Chondrocyte (in vitro differentiated cells): Measurements from ENCODE around the gene ZNF526. TPM values are rescaled to one million over a fixed set of nuclear protein-coding genes. Genes with fewer than 3 reads are reported as not detected.
A peak's percentile ranks its signal among the peaks of the same experiment; 100 is the strongest.

Source experiments
- DNase-seq: peaks from one replicate; pipeline ENCODE4 v3.0.0; 2021; ENCODE audit warnings: mixed read lengths, low spot score
- H3K27ac Mint-ChIP-seq: one replicate; pipeline ENCODE4 v1.8.0; 2021; ENCODE audit warnings: mild to moderate bottlenecking, moderate library complexity, mixed read lengths; ENCODE audit not compliant: unreplicated experiment
- H3K27me3 Mint-ChIP-seq: 2 replicates; pipeline ENCODE4 v1.8.0; 2021; ENCODE audit warnings: low read depth, mixed read lengths
- H3K36me3 Mint-ChIP-seq: 2 replicates; pipeline ENCODE4 v1.8.0; 2021; ENCODE audit warnings: low read depth, mixed read lengths
- H3K4me1 Mint-ChIP-seq: 2 replicates; pipeline ENCODE4 v1.8.0; 2021; ENCODE audit warnings: low read depth, mild to moderate bottlenecking, mixed read lengths
- H3K4me3 Mint-ChIP-seq: one replicate; pipeline ENCODE4 v1.8.0; 2021; ENCODE audit warnings: mild to moderate bottlenecking, moderate library complexity, mixed read lengths; ENCODE audit not compliant: unreplicated experiment
- H3K9me3 Mint-ChIP-seq: 2 replicates; pipeline ENCODE4 v1.8.0; 2021; ENCODE audit warnings: low read depth, mixed read lengths
- CTCF ChIP-seq: fragments of 200-600 bp; sonication (generic); IDR thresholded peaks from 2 replicates; pipeline ENCODE4 v1.5.0; 2021; ENCODE audit warnings: antibody characterized with exemption, mild to moderate bottlenecking, moderate library complexity
- total RNA-seq: library from RNA; stranded (reverse); gene quantifications from 3 replicates; pipeline ENCODE4 v1.2.1, GENCODE V29; 2021

The ZNF526 gene
- total RNA-seq, 1 donor from 2014 or later: 16.6 TPM

DNA sequence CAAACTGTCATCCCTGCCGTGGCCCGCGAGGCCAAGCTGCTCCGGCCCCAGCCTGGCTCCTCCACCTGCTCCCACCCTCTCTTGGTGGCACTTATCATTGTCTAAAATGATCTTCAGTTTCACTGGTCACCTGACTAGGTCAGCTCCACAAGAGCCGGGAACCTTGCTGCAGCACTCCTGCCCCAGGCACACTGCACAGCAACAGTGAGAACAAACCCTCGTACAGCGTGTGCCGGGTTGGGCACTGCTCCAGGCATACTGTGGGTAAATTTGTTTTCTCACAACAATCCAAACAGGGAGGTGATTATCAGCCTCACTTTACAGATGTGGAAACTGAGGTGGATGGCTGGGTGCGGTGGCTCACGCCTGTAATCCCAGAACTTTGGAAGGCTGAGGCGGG, 11.5 kb upstream of the ZNF526 start:
- no peaks in the 10 kb centered on the region for H3K9me3 Mint-ChIP-seq
- H3K4me3 Mint-ChIP-seq: no peak overlapping the region
- no peak overlapping the region for H3K27ac Mint-ChIP-seq
- H3K36me3 Mint-ChIP-seq: peaks cover 32% of the 10 kb centered on the region
- no peaks in the 10 kb centered on the region for H3K27me3 Mint-ChIP-seq
- H3K4me1 Mint-ChIP-seq: peaks cover 23% of the 10 kb centered on the region
- no peak for TF ChIP-seq CTCF
- DNase-seq: no peak

DNA sequence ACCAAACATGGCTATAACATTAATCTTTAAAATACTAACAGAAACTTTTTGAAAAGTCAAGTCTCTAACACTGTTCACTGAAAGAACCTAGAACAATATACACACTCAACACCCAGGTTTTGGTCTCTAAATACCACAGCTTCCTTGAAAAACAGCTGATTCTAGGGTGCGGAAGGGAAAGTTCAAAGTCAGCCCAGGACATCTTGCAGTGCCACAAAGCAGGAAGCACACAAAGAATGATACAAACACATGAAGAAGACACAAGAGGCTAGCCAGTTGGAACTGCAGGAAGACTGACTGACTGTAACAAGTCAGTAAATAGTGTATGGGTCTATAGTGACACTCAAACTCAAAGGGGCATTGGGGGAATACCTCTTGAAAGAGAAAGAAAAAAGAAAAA, 7.2 kb upstream of the ZNF526 start:
- H3K27ac Mint-ChIP-seq: no peak overlapping the region
- peaks cover 30% of the 10 kb centered on the region for H3K4me1 Mint-ChIP-seq
- no peak overlapping the region for H3K4me3 Mint-ChIP-seq
- no peak for TF ChIP-seq CTCF
- peaks cover 19% of the 10 kb centered on the region for H3K36me3 Mint-ChIP-seq
- H3K27me3 Mint-ChIP-seq: no peaks in the 10 kb centered on the region
- no peak for DNase-seq
- H3K9me3 Mint-ChIP-seq: no peaks in the 10 kb centered on the region

DNA sequence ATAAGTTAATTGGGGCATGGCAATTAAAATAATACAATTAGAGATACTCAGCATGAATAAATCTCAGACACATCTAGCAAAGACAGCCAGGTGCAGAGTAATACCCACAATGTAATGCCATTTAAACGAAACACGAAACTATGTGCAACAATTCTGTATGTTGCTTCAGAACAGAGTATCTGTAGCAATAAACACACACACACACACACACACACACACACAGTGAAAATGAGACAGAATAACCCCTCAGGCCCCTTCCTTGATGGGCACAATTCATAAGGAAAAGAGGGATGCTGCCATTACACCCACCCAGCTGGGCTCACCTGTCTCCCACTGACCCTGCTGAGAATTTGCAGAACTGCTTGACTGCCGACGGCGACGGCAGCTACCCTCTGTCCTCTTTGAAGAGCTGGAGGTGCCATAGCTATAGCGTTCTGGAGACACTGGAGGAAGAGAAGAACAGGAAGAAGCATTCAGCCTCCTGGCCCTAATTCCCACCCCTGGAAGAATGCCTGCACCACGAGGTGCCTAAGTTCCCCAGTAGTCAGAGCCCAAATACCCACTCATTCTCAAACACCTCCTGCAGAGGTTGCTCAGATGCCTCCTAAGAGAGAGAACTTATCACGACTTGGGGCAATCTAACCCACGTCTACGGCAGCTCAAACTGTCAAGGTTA, 5.2 kb upstream of the ZNF526 start:
- no peaks in the 10 kb centered on the region for H3K27me3 Mint-ChIP-seq
- no peak for DNase-seq
- H3K4me1 Mint-ChIP-seq: peaks cover 38% of the 10 kb centered on the region
- no peak overlapping the region for H3K27ac Mint-ChIP-seq
- no peaks in the 10 kb centered on the region for H3K9me3 Mint-ChIP-seq
- no peak overlapping the region for H3K4me3 Mint-ChIP-seq
- H3K36me3 Mint-ChIP-seq: peaks cover 7% of the 10 kb centered on the region
- no peak for TF ChIP-seq CTCF

- Mint-ChIP-seq H3K27ac (peak overlapping the region; percentile 99), H3K27me3 (no peaks in the 10 kb centered on the region), H3K36me3 (peaks cover 5% of the 10 kb centered on the region), H3K4me3 (peak overlapping the region; percentile 87), H3K9me3 (no peaks in the 10 kb centered on the region), H3K4me1 (peaks cover 47% of the 10 kb centered on the region)
- peak; percentile 20 for TF ChIP-seq CTCF
- DNase-seq: no peak
These were observed 3.2 kb upstream of the ZNF526 start for GRCh38 chr19:42216653-42217519.

DNA sequence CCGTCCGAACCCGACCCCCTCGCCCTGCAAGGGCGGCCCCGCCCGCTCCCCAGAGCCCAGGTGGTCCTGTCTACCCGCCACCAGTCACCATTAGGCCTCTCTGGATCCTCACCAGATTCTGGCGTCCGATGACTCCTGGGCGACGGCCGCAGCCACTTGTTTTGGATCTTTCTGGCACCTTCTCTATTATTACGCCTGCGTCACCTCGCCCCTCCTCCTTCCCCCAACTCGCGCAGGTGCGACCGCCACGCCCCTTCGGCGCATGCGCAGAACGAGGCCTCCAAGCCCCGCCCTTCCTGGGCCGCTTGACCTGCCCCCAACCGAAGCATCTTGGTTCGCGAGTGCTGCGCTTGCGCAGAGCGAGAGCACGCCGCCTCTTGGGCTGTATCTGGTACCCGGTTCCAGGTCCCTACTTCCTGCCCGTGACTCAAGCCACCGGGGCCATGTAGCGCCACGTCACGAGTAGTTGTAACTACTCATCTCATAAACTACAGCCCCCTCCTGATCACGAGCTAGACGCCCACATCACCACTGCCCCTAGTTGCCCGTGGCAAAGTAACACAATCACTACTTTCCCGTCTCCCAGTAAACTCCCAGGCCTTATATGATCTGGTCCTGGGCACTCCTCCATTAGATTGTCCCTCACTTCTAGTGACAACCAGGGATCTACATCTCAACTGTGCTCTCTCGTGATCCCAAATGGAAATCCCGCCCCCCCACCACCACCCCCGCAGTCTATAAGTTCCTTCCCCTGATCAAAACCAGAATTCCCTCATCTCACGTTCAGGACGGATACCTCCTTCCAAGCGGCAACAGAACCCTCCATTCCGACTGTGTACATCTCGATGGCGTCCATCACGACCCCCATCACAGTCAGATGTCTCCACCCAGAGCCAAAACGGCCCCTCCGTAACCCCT, 2.3 kb upstream of the ZNF526 start, which contains the start of gene DEDD2:
TSS of gene DEDD2 (minus strand) at position 158 of the 918 bp plus-strand sequence. CDS start 670 bp downstream, outside the sequence.
- peak; percentile 18 for TF ChIP-seq CTCF
- H3K9me3 Mint-ChIP-seq: no peaks in the 10 kb centered on the region
- DNase-seq: peak; percentile 99
- H3K27me3 Mint-ChIP-seq: no peaks in the 10 kb centered on the region
- H3K36me3 Mint-ChIP-seq: peaks cover 7% of the 10 kb centered on the region
- peak within 1 kb of the TSS; percentile 99 for H3K27ac Mint-ChIP-seq
- peak within 1 kb of the TSS; percentile 87 for H3K4me3 Mint-ChIP-seq
- H3K4me1 Mint-ChIP-seq: peaks cover 52% of the 10 kb centered on the region
